OCI-LY7 (cell line): ENCODE results near the gene FGF21. TPM values are rescaled to one million over a fixed set of nuclear protein-coding genes. Genes with fewer than 3 reads are reported as not detected.
"Not testable (repeated sequence)": the region's sequence is repeated elsewhere in the genome, so short reads cannot be mapped to it uniquely, and the experiment has no call there.

ENCODE experiments used
- BruUV-seq: library from RNA; stranded (reverse); fragments of 400-500 nt; replicated peaks from 2 replicates; lab custom pipeline; 2021; lab: Mats Ljungman, UMichigan
- CTCF ChIA-PET: fragments of 300-600 bp; sonication (Branson Sonifier 250); formaldehyde crosslinking; loops from one replicate; lab custom pipeline; 2022; ENCODE audit warnings: antibody characterized with exemption; ENCODE audit not compliant: unreplicated experiment; lab: Charles Lee
- POLR2A ChIA-PET: fragments of 300-600 bp; sonication (Branson Sonifier 250); formaldehyde crosslinking; loops from one replicate; lab custom pipeline; 2022; ENCODE audit warnings: antibody characterized with exemption; lab: Charles Lee
- DNase-seq: peaks from one replicate; pipeline ENCODE4 v3.0.0-alpha.2; 2015; ENCODE audit warnings: low spot score
- H2AFZ ChIP-seq: fragments of 200-600 bp; sonication (generic), shearing (Covaris generic); 2 replicates; pipeline ENCODE4 v1.6.1; 2014; ENCODE audit warnings: mild to moderate bottlenecking, antibody characterized with exemption, low read length, moderate library complexity
- H3K27ac ChIP-seq: fragments of 200-600 bp; sonication (generic); 2 replicates; pipeline ENCODE4 v1.5.1; 2014; ENCODE audit warnings: mixed run types, low read depth, mild to moderate bottlenecking, moderate library complexity, low read length, inconsistent platforms; ENCODE audit not compliant: poor library complexity, severe bottlenecking
- H3K36me3 ChIP-seq: fragments of 200-600 bp; sonication (generic); 2 replicates; pipeline ENCODE4 v1.6.1; 2014; ENCODE audit warnings: mild to moderate bottlenecking, antibody characterized with exemption, low read length, moderate library complexity, mixed read lengths; ENCODE audit not compliant: insufficient read depth
- H3K4me1 ChIP-seq: fragments of 200-600 bp; sonication (generic); 2 replicates; pipeline ENCODE4 v1.5.1; 2014; ENCODE audit warnings: mild to moderate bottlenecking, low read length; ENCODE audit not compliant: insufficient read depth, poor library complexity, severe bottlenecking
- H3K4me2 ChIP-seq: fragments of 200-600 bp; sonication (generic); 2 replicates; pipeline ENCODE4 v1.6.1; 2014; ENCODE audit warnings: mild to moderate bottlenecking, low read length
- H3K4me3 ChIP-seq: fragments of 200-600 bp; sonication (generic); 2 replicates; pipeline ENCODE4 v1.5.1; 2014; ENCODE audit warnings: mild to moderate bottlenecking, low read depth, low read length; ENCODE audit not compliant: poor library complexity, severe bottlenecking
- H3K79me2 ChIP-seq: fragments of 200-600 bp; sonication (generic); 2 replicates; pipeline ENCODE4 v1.6.1; 2016; ENCODE audit warnings: low read depth, mild to moderate bottlenecking, low read length, moderate library complexity, mixed read lengths; ENCODE audit not compliant: insufficient read depth
- H3K9me2 ChIP-seq: fragments of 200-600 bp; sonication (generic); 2 replicates; pipeline ENCODE4 v1.6.1; 2016; ENCODE audit warnings: mild to moderate bottlenecking, low read length, mixed read lengths; ENCODE audit not compliant: insufficient read depth
- H3K9me3 ChIP-seq: fragments of 200-600 bp; sonication (generic); 2 replicates; pipeline ENCODE4 v1.6.1; 2014; ENCODE audit warnings: mild to moderate bottlenecking, mixed run types, low read length, mixed read lengths
- H4K20me1 ChIP-seq: fragments of 200-600 bp; sonication (generic); 2 replicates; pipeline ENCODE4 v1.6.1; 2014; ENCODE audit warnings: mild to moderate bottlenecking, antibody characterized with exemption, low read length, moderate library complexity, mixed read lengths; ENCODE audit not compliant: insufficient read depth
- EZH2phosphoT487 ChIP-seq: fragments of 200-600 bp; sonication (generic); IDR thresholded peaks from 2 replicates; pipeline ENCODE4 v1.6.1; 2018; ENCODE audit warnings: low read depth, borderline replicate concordance, mild to moderate bottlenecking, mixed run types, antibody characterized with exemption, low read length, moderate library complexity, mixed read lengths
- intact Hi-C: fragments of 100-400 bp; cut with micrococcal nuclease; formaldehyde crosslinking; loops from one replicate; pipeline ENCODE4 v1.10.0; 2022; ENCODE audit not compliant: unreplicated experiment
- total RNA-seq, 2 experiments: library from RNA; depleted of rRNA in 1 of 2; stranded (reverse); fragments of >200 nt in 1 of 2; shearing (Covaris generic) in 1 of 2; gene quantifications; 2 replicates each; pipeline ENCODE4 v1.2.3, GENCODE V29; 2014 to 2022
- TF ChIP-seq, protein P1 (sequence below): fragments of 200-600 bp; sonication (generic); conservative IDR thresholded peaks from 2 replicates; pipeline ENCODE4 v1.5.1; 2014; ENCODE audit warnings: mild to moderate bottlenecking, antibody characterized with exemption, low read length, moderate library complexity, mixed read lengths

FGF21 gene
- total RNA-seq, 2 experiments from 2014 or later = not detected

DNA sequence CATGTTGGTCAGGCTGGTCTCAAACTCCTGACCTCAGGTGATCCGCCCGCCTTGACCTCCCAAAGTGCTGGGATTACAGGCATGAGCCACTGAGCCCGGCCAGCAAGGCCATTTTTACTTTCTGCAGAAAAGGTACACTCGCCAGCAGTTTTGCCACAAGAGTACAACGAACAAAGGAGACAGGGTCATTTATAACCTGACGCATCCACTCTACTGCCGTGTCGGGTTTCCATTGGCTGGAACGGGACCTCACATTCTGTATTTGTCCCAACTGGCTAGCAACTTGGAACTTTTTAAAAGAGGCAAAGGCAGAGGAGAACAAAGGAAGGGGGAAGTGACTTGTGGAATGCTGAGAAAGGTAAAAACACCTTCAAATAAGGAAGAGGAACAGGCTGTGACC is 32.0 kb downstream of the FGF21 start:
- H2AFZ ChIP-seq = peak overlapping the region; percentile 72; the same call in 1 of the 2 replicates
- BruUV-seq, H3K4me2 ChIP-seq, H3K4me3 ChIP-seq, POLR2A ChIA-PET, H3K79me2 ChIP-seq, H3K27ac ChIP-seq, H3K9me3 ChIP-seq, H3K4me1 ChIP-seq, H3K36me3 ChIP-seq, DNase-seq, intact Hi-C loops, H3K9me2 ChIP-seq, H4K20me1 ChIP-seq: not testable (repeated sequence)
- CTCF ChIA-PET = interaction anchor here (1.6 kb wide), 1 partner anchor 183 kb away, joined by 4 read pairs; no protein-coding TSS in a partner anchor

DNA sequence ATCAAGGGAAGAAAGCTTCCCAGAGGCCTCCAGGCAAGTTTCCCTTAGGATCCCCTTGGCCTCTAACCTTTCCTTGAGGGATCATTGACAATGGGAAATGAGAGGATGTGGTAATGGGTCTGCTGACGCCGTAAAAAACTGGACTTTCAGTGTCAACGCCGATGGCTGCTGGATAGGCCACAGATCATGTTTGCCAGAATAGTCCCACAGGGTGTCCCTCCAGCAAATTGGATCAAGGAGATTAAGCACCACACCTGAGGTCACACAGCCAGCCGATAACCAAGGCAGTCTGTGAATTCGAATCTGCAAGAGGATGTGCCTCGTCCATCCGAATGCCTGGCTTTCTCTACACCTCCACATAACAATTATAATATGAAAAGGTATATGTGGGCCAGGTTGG is 37.9 kb downstream of the FGF21 start:
- no peaks in the 10 kb centered on the region for H3K9me2 ChIP-seq
- BruUV-seq = no TSS peak
- H3K9me3 ChIP-seq = no peaks in the 10 kb centered on the region
- no peaks in the 10 kb centered on the region for H4K20me1 ChIP-seq
- POLR2A ChIA-PET = no interaction called here
- H3K4me3 ChIP-seq = no peak overlapping the region
- intact Hi-C loops = no loop called here
- H3K27ac ChIP-seq = no peak overlapping the region
- CTCF ChIA-PET = no interaction called here
- H3K79me2 ChIP-seq = no peaks in the 10 kb centered on the region
- no peak overlapping the region for H3K4me2 ChIP-seq
- peaks cover 5% of the 10 kb centered on the region for H3K4me1 ChIP-seq
- H3K36me3 ChIP-seq = no peaks in the 10 kb centered on the region
- TF ChIP-seq EZH2phosphoT487 = no peak
- no peak for DNase-seq
- no peak overlapping the region for H2AFZ ChIP-seq

DNA sequence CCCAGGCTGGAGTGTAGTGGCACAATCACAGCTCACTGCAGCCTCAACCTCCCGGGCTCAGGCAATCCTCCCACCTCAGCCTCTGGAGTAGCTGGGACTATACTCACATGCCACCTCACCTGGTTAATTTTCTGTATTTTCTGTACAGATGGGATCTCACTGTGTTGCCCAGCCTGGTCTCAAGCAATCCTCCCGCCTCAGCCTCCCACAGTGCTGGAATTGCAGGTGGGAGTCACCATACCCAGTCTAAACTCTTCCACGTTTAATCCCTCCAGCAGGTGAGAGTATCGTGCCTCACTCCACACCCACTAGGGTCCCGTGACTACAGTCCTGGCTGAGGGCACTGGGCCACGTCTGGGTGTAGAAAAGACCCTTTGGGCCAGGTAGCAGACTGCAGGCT is 39.0 kb downstream of the FGF21 start:
- Histone ChIP-seq H3K9me2 (no peaks in the 10 kb centered on the region), H3K27ac (no peak overlapping the region), H3K4me1 (peaks cover 5% of the 10 kb centered on the region), H3K9me3 (no peaks in the 10 kb centered on the region), H2AFZ (no peak overlapping the region), H3K4me3 (no peak overlapping the region), H3K79me2 (no peaks in the 10 kb centered on the region), H3K4me2 (no peak overlapping the region), H3K36me3 (no peaks in the 10 kb centered on the region), H4K20me1 (no peaks in the 10 kb centered on the region)
- TF ChIP-seq, protein P1, sequence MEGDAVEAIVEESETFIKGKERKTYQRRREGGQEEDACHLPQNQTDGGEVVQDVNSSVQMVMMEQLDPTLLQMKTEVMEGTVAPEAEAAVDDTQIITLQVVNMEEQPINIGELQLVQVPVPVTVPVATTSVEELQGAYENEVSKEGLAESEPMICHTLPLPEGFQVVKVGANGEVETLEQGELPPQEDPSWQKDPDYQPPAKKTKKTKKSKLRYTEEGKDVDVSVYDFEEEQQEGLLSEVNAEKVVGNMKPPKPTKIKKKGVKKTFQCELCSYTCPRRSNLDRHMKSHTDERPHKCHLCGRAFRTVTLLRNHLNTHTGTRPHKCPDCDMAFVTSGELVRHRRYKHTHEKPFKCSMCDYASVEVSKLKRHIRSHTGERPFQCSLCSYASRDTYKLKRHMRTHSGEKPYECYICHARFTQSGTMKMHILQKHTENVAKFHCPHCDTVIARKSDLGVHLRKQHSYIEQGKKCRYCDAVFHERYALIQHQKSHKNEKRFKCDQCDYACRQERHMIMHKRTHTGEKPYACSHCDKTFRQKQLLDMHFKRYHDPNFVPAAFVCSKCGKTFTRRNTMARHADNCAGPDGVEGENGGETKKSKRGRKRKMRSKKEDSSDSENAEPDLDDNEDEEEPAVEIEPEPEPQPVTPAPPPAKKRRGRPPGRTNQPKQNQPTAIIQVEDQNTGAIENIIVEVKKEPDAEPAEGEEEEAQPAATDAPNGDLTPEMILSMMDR = no peak
- ChIA-PET POLR2A (no interaction called here), CTCF (no interaction called here)
- BruUV-seq = no TSS peak
- intact Hi-C loops = loop anchor here (2.0 kb wide), 1 partner anchor 177 kb away; no protein-coding TSS in a partner anchor
- DNase-seq = no peak
